ENCODE measurements around the gene EPPIN.

DNA sequence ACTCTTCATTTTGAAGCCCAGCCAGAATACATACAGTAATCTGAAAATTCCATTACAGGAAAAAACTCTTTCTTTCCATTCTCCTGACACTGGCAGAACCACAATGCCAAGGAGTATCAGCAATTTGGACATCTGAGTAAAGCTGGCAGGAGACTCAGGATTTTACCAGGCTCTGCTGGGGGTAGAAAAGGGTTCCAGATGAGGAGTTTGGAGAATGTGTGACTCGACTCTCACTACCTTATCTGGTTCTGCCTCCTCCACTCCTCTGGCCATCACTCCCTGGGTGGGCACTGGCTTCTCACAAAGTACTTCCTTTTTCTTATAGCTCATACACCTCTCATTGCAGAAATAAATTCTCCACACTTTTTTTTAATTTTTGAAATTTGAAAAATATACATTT lies 42.5 kb upstream of the EPPIN start:
- TF ChIP-seq, protein P1, sequence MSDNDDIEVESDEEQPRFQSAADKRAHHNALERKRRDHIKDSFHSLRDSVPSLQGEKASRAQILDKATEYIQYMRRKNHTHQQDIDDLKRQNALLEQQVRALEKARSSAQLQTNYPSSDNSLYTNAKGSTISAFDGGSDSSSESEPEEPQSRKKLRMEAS (IDR thresholded peaks at IDR 0.05; ENCODE audit: insufficient read depth, insufficient read length): no peak
- TF ChIP-seq FOS (IDR thresholded peaks at IDR 0.05; ENCODE audit: borderline replicate concordance, insufficient read depth, low read length): no peak
- TF ChIP-seq, protein P2, sequence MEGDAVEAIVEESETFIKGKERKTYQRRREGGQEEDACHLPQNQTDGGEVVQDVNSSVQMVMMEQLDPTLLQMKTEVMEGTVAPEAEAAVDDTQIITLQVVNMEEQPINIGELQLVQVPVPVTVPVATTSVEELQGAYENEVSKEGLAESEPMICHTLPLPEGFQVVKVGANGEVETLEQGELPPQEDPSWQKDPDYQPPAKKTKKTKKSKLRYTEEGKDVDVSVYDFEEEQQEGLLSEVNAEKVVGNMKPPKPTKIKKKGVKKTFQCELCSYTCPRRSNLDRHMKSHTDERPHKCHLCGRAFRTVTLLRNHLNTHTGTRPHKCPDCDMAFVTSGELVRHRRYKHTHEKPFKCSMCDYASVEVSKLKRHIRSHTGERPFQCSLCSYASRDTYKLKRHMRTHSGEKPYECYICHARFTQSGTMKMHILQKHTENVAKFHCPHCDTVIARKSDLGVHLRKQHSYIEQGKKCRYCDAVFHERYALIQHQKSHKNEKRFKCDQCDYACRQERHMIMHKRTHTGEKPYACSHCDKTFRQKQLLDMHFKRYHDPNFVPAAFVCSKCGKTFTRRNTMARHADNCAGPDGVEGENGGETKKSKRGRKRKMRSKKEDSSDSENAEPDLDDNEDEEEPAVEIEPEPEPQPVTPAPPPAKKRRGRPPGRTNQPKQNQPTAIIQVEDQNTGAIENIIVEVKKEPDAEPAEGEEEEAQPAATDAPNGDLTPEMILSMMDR (IDR thresholded peaks at IDR 0.05; ENCODE audit: extremely low read depth in 1 of 2, insufficient read depth in 1 of 2, low read depth in 1 of 2, low read length in 2 of 2): no peak
- no peak for TF ChIP-seq POLR2AphosphoS5 (IDR thresholded peaks at IDR 0.05; ENCODE audit: insufficient read depth, low read depth, low read length)
- TF ChIP-seq POLR2A (IDR thresholded peaks at IDR 0.05; ENCODE audit: low read depth, low read length): no peak
- TF ChIP-seq EZH2 (IDR thresholded peaks at IDR 0.05; ENCODE audit: borderline replicate concordance, low read depth, low read length, severe bottlenecking): no peak
- TF ChIP-seq MYC (IDR thresholded peaks at IDR 0.05; ENCODE audit: low read depth, low read length): no peak
- TF ChIP-seq GATA2 (IDR thresholded peaks at IDR 0.05; ENCODE audit: insufficient read depth, insufficient read length, low read depth, low read length): no peak

Data from endothelial cell of umbilical vein (primary cell).